HFF-Myc (cell line): ENCODE measurements around the gene MSGN1.

ENCODE experiments used
- DNase-seq: peaks from one replicate; pipeline ENCODE4 v3.0.0-alpha.2; 2011; ENCODE audit warnings: low read depth; ENCODE audit errors: extremely low read depth
- H3K4me3 ChIP-seq: replicated peaks from 2 replicates; pipeline ENCODE4 v1.5.1; 2011; ENCODE audit warnings: low read depth, mild to moderate bottlenecking, control low read depth, low read length
- TF ChIP-seq, protein P1 (sequence below): IDR thresholded peaks from 2 replicates; pipeline ENCODE4 v1.5.1; 2012; ENCODE audit warnings: mild to moderate bottlenecking, low read depth, low read length, control low read depth; ENCODE audit errors: missing control alignments

Gene MSGN1

DNA sequence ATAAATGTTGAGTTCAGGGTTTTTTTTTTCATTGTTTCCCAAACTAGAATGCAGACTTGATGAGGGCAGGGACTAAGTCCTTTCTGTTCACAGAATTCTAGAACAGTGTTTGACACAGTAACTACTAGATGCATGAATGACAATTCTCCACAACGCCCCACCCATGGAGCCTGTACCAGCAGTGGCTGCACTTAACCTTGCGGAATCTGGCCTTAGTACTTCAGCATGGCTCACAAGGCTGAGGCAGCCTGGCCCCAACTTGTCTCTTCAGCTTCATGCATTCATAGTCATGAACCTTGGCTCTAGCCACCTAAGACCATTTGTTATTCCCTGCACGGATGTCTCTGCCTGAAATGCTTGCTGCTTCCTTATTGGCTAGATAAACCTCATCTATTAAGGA is 29.5 kb upstream of the MSGN1 start:
- no peak for DNase-seq
- TF ChIP-seq, protein P1, sequence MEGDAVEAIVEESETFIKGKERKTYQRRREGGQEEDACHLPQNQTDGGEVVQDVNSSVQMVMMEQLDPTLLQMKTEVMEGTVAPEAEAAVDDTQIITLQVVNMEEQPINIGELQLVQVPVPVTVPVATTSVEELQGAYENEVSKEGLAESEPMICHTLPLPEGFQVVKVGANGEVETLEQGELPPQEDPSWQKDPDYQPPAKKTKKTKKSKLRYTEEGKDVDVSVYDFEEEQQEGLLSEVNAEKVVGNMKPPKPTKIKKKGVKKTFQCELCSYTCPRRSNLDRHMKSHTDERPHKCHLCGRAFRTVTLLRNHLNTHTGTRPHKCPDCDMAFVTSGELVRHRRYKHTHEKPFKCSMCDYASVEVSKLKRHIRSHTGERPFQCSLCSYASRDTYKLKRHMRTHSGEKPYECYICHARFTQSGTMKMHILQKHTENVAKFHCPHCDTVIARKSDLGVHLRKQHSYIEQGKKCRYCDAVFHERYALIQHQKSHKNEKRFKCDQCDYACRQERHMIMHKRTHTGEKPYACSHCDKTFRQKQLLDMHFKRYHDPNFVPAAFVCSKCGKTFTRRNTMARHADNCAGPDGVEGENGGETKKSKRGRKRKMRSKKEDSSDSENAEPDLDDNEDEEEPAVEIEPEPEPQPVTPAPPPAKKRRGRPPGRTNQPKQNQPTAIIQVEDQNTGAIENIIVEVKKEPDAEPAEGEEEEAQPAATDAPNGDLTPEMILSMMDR, result no peak
- H3K4me3 ChIP-seq, result no peak overlapping the region

DNA sequence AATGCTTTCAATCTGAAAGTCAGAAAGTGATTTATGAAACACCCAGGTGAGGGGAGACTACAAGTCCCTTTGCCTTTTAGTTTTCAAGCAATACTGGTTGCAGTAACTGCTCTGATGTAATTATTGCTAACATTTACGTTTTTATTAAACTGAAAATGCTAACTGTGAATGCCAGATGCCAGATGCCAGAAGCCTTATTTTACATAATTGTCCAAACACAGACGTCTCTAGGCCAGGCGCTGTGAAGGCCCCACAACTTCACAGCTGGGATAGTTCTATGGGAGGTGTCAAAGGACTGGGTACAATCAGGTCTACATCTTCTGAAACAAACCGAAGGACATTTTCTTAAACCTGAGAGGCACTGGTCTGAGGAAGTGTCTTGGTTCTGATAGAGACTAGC is 27.5 kb upstream of the MSGN1 start:
- no peak for DNase-seq
- TF ChIP-seq, protein P1, result no peak
- no peak overlapping the region for H3K4me3 ChIP-seq

DNA sequence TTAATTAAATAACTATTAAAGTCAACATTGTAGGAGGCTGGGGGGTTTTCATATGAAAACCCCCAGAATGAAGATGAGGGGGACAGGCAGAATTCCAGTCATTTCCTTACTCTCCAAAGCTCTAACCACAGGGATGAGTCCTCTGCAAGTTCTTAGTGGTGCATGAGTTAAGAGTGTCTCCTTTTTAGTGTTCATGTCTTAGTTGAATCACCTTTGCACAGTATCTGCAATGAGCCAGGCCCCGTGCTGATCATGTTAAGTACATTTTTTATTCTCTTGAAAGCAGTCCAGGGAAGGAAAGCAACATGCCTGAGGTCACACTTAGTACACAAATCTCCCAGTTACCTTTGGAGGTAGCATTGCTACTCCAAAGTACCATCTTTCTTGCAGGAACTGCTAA is 25.7 kb upstream of the MSGN1 start:
- H3K4me3 ChIP-seq, result no peak overlapping the region
- TF ChIP-seq, protein P1, result no peak
- DNase-seq, result no peak

DNA sequence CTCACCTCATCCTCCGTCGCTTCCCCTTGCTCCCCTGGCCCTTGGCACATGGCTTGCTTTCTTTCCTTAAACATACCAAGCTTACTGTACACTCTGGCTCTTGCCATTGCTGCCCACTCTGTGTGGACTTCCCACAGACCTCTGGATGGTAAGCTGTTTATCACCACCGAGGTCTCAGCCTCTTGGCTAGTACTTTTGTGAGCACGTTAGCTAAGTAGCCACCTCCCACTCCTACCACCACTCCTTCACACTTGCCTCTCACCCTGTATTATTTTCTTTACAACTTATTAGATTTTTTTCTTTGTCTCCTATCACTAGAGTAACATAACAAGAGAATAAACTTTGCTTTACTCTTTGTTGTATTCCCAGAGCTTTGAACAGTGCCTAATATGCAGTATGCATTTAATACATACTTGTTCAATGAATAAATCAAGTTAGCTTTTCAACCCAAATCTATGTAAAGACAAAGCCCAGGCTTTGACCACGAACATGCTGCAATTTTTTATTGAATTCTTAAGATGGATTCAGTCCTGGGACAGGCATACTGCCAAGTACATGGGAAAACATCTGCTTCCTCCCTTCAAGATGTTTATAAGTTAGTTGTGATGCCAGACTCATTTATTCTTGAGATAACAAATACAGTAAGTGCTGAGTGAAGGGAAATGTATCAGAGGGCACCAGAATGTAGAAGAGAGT is 25.0 kb upstream of the MSGN1 start:
- TF ChIP-seq, protein P1, result no peak
- DNase-seq, result peak; percentile 77
- no peak overlapping the region for H3K4me3 ChIP-seq

DNA sequence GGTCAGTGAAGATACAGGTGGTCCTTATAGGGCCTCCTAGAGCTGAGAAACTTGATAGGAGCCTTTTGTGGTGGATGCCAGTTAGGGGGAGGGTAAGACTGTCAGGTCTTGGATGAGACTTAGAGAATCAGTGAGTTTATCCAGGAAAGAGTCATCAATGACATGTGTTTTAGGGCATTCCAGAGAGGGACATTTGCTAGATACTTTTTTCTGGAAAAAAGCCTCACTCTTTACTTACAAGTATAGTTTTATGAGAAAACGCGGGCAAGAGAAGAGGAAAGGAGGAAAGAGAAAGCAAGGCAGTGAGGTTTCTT is 24.5 kb upstream of the MSGN1 start:
- no peak for DNase-seq
- no peak overlapping the region for H3K4me3 ChIP-seq
- TF ChIP-seq, protein P1, result no peak

DNA sequence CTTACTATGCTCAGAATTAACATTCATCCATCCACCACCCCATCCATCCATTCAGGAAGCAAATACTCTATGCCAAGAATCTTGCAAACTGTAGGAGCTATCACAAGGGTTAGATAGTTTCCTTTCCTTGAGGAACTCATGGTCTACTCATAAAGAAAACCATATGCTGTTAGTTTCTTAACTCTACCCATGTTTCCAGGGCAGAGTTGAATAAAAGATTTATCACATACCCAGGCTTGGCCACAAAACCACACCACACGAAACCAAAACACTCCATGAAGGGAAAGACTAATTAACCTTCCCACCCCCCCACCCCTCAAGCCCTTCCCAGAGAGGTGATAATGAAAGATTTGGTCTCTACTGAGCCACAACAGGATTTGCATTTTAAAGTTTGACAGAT is 23.7 kb upstream of the MSGN1 start:
- DNase-seq, result no peak
- TF ChIP-seq, protein P1, result no peak
- H3K4me3 ChIP-seq, result no peak overlapping the region

DNA sequence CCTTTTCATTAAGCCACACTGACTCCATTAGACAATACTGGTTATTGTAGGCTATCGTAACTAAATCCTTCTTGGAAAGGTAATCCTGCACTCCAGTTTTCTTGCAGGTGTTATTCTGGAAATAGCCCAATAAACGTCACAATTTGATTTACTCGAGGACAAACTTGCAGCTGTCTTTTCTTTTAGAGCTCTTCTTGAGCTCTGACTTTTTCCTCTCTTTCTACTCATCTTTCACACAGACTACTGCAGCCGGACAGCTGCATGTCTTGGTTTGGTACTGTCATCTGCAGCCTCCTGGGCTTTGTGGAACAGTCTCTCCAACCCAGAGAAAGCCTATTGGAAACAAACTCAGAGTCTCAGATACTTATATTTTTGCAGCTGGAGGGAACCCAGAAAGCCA is 23.0 kb upstream of the MSGN1 start:
- no peak for DNase-seq
- TF ChIP-seq, protein P1, result no peak
- H3K4me3 ChIP-seq, result no peak overlapping the region
